K562 (cell line): ENCODE results near the gene ZNF750.

Experiments used
- CTCF ChIP-seq, 3 experiments: IDR thresholded peaks in 2 of 3; conservative IDR thresholded peaks in 1 of 3; 2 replicates each; pipeline ENCODE4 v1.5.1; 2011 to 2012; ENCODE audit warnings: low read length in 3 of 3, mild to moderate bottlenecking in 3 of 3, control low read depth in 2 of 3, improper control_type of control experiment in 1 of 3, inconsistent platforms in 1 of 3, low read depth in 1 of 3, mixed read lengths in 1 of 3, moderate library complexity in 1 of 3; ENCODE audit not compliant: insufficient read depth in 2 of 3
- FOXJ3 ChIP-seq: sonication (generic); formaldehyde crosslinking; IDR thresholded peaks from 2 replicates; pipeline ENCODE4 v1.4.0; 2020; ENCODE audit warnings: mild to moderate bottlenecking, missing genetic modification reagents
- KLF16 ChIP-seq: IDR thresholded peaks from 2 replicates; pipeline ENCODE4 v1.6.1; 2016; ENCODE audit warnings: antibody characterized with exemption
- PREB ChIP-seq: sonication (generic); formaldehyde crosslinking; IDR thresholded peaks from 2 replicates; pipeline ENCODE4 v1.8.1; 2023; ENCODE audit warnings: mild to moderate bottlenecking, missing genetic modification reagents
- RFX5 ChIP-seq: IDR thresholded peaks from 2 replicates; pipeline ENCODE4 v1.6.1; 2011; ENCODE audit warnings: low read depth, mild to moderate bottlenecking, improper control_type of control experiment, low read length
- TRIM24 ChIP-seq, 2 experiments: fragments of 450-650 bp; IDR thresholded peaks; 2 replicates each; pipeline ENCODE4 v1.6.1; 2016
- TRIM28 ChIP-seq: fragments of 450-650 bp; IDR thresholded peaks from 2 replicates; pipeline ENCODE4 v1.6.1; 2017
- ZBED1 ChIP-seq: IDR thresholded peaks from 2 replicates; pipeline ENCODE4 v1.6.1; 2014
- ZBTB40 ChIP-seq, 2 experiments: fragments of 450-650 bp in 1 of 2; sonication (generic) in 1 of 2; formaldehyde crosslinking in 1 of 2; IDR thresholded peaks; 2 replicates each; pipeline versions ENCODE4 v1.7.1 to v1.9.0; 2016 to 2022; ENCODE audit warnings: inconsistent platforms in 1 of 2, mild to moderate bottlenecking in 1 of 2, missing genetic modification reagents in 1 of 2
- ZNF217 ChIP-seq: sonication (generic); formaldehyde crosslinking; IDR thresholded peaks from 2 replicates; pipeline ENCODE4 v1.8.0; 2022; ENCODE audit warnings: mild to moderate bottlenecking, missing genetic modification reagents
- TF ChIP-seq, protein P1 (sequence below): fragments of 250-450 bp; sonication (Bioruptor Pico); IDR thresholded peaks from 2 replicates; pipeline ENCODE4 v1.8.0; 2022; ENCODE audit warnings: inconsistent platforms
- TF ChIP-seq, protein P2 (sequence below): sonication (generic); formaldehyde crosslinking; IDR thresholded peaks from 2 replicates; pipeline ENCODE4 v1.8.1; 2022; ENCODE audit warnings: missing genetic modification reagents
- TF ChIP-seq, protein P3 (sequence below): IDR thresholded peaks from 2 replicates; pipeline ENCODE4 v1.6.1; 2016; ENCODE audit warnings: missing genetic modification characterization, missing compliant biosample characterization
- TF ChIP-seq, protein P4 (sequence below): fragments of 150-350 bp; IDR thresholded peaks from 2 replicates; pipeline ENCODE4 v1.6.1; 2014; ENCODE audit warnings: low read depth, mild to moderate bottlenecking, low read length, borderline replicate concordance

GRCh38 chr17:82830249-82830661 lies 9.6 kb downstream of the ZNF750 start:
- TF ChIP-seq, protein P1, sequence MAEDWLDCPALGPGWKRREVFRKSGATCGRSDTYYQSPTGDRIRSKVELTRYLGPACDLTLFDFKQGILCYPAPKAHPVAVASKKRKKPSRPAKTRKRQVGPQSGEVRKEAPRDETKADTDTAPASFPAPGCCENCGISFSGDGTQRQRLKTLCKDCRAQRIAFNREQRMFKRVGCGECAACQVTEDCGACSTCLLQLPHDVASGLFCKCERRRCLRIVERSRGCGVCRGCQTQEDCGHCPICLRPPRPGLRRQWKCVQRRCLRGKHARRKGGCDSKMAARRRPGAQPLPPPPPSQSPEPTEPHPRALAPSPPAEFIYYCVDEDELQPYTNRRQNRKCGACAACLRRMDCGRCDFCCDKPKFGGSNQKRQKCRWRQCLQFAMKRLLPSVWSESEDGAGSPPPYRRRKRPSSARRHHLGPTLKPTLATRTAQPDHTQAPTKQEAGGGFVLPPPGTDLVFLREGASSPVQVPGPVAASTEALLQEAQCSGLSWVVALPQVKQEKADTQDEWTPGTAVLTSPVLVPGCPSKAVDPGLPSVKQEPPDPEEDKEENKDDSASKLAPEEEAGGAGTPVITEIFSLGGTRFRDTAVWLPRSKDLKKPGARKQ (CRISPR knock-in tag), result no peak
- TF ChIP-seq, protein P2, sequence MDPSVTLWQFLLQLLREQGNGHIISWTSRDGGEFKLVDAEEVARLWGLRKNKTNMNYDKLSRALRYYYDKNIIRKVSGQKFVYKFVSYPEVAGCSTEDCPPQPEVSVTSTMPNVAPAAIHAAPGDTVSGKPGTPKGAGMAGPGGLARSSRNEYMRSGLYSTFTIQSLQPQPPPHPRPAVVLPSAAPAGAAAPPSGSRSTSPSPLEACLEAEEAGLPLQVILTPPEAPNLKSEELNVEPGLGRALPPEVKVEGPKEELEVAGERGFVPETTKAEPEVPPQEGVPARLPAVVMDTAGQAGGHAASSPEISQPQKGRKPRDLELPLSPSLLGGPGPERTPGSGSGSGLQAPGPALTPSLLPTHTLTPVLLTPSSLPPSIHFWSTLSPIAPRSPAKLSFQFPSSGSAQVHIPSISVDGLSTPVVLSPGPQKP (CRISPR knock-in tag), result no peak
- TF ChIP-seq CTCF (IDR thresholded peaks at IDR 0.05 in 2 of 3, conservative IDR thresholded peaks at IDR 0.05 in 1 of 3; ENCODE audit: insufficient read depth in 2 of 3, low read depth in 1 of 3, low read length in 3 of 3) (no peak), ZBED1 (no peak), KLF16 (no peak), TRIM24 (IDR thresholded peaks at IDR 0.05) (no peak), PREB (no peak), ZNF217 (no peak), FOXJ3 (CRISPR knock-in tag) (no peak), RFX5 (no peak), TRIM28 (no peak), ZBTB40 (IDR thresholded peaks at IDR 0.05) (no peak), ZBTB40 (CRISPR knock-in tag; IDR thresholded peaks at IDR 0.05) (no peak)
- TF ChIP-seq, protein P3, sequence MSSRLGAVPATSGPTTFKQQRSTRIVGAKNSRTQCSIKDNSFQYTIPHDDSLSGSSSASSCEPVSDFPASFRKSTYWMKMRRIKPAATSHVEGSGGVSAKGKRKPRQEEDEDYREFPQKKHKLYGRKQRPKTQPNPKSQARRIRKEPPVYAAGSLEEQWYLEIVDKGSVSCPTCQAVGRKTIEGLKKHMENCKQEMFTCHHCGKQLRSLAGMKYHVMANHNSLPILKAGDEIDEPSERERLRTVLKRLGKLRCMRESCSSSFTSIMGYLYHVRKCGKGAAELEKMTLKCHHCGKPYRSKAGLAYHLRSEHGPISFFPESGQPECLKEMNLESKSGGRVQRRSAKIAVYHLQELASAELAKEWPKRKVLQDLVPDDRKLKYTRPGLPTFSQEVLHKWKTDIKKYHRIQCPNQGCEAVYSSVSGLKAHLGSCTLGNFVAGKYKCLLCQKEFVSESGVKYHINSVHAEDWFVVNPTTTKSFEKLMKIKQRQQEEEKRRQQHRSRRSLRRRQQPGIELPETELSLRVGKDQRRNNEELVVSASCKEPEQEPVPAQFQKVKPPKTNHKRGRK (tag), result no peak
- TF ChIP-seq, protein P4, sequence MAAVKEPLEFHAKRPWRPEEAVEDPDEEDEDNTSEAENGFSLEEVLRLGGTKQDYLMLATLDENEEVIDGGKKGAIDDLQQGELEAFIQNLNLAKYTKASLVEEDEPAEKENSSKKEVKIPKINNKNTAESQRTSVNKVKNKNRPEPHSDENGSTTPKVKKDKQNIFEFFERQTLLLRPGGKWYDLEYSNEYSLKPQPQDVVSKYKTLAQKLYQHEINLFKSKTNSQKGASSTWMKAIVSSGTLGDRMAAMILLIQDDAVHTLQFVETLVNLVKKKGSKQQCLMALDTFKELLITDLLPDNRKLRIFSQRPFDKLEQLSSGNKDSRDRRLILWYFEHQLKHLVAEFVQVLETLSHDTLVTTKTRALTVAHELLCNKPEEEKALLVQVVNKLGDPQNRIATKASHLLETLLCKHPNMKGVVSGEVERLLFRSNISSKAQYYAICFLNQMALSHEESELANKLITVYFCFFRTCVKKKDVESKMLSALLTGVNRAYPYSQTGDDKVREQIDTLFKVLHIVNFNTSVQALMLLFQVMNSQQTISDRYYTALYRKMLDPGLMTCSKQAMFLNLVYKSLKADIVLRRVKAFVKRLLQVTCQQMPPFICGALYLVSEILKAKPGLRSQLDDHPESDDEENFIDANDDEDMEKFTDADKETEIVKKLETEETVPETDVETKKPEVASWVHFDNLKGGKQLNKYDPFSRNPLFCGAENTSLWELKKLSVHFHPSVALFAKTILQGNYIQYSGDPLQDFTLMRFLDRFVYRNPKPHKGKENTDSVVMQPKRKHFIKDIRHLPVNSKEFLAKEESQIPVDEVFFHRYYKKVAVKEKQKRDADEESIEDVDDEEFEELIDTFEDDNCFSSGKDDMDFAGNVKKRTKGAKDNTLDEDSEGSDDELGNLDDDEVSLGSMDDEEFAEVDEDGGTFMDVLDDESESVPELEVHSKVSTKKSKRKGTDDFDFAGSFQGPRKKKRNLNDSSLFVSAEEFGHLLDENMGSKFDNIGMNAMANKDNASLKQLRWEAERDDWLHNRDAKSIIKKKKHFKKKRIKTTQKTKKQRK, result no peak
